Esophagus muscularis mucosa (tissue), 4 donors: ENCODE data around the gene CLNK. TPM values are rescaled to one million over a fixed set of nuclear protein-coding genes. Genes with fewer than 3 reads are reported as not detected.

Experiments used
- DNase-seq: peaks from one replicate; pipeline ENCODE4 v3.0.0-alpha.2; 2017; ENCODE audit errors: extremely low spot score
- H3K27ac ChIP-seq, 4 donors: fragments of 200-600 bp; sonication (generic); replicated peaks in 1 of 4; 1 replicate in 3 of 4; 2 replicates in 1 of 4; pipeline ENCODE4 v1.5.1; 2016 to 2019; ENCODE audit warnings: mild to moderate bottlenecking in 1 of 4
- H3K27me3 ChIP-seq, 4 donors: fragments of 200-600 bp; sonication (generic); one replicate each; pipeline versions ENCODE4 v1.5.1 to v1.6.0; 2016 to 2019
- H3K36me3 ChIP-seq, 4 donors: fragments of 200-600 bp; sonication (generic); one replicate each; pipeline ENCODE4 v1.5.1; 2016 to 2019
- H3K4me1 ChIP-seq, 4 donors: fragments of 200-600 bp; sonication (generic); one replicate each; pipeline ENCODE4 v1.5.1; 2016 to 2019
- H3K4me3 ChIP-seq, 4 donors: fragments of 200-600 bp; sonication (generic); 1 replicate in 2 of 4; 2 replicates in 2 of 4; pipeline ENCODE4 v1.5.1; 2016 to 2019; ENCODE audit warnings: mild to moderate bottlenecking in 4 of 4, moderate library complexity in 1 of 4
- H3K9me3 ChIP-seq, 4 donors: fragments of 200-600 bp; sonication (generic); 1 replicate in 3 of 4; 2 replicates in 1 of 4; pipeline ENCODE4 v1.5.1; 2016 to 2019
- CTCF ChIP-seq, 3 experiments: fragments of 200-600 bp in 2 of 3; fragments of 450-650 bp in 1 of 3; sonication (generic) in 2 of 3; IDR thresholded peaks; one replicate each; pipeline ENCODE4 v1.5.1; 2017 to 2019; ENCODE audit warnings: antibody characterized with exemption in 3 of 3, mild to moderate bottlenecking in 2 of 3, moderate library complexity in 1 of 3
- EP300 ChIP-seq: sonication (generic); formaldehyde crosslinking; IDR thresholded peaks from one replicate; pipeline ENCODE4 v1.6.1; 2017; ENCODE audit warnings: antibody characterized with exemption
- POLR2A ChIP-seq: fragments of 450-650 bp; IDR thresholded peaks from one replicate; pipeline ENCODE4 v1.6.1; 2017; ENCODE audit warnings: antibody characterized with exemption, moderate library complexity, mild to moderate bottlenecking, low read depth
- POLR2AphosphoS5 ChIP-seq, 2 donors: sonication (generic); formaldehyde crosslinking; IDR thresholded peaks; one replicate each; pipeline ENCODE4 v1.6.1; 2017; ENCODE audit warnings: antibody characterized with exemption in 2 of 2
- WGBS: methylation state at CpG from one replicate; pipeline ENCODE4 v1.1.5; 2018; 5-methylcytosine and 5-hydroxymethylcytosine counted together
- intact Hi-C: fragments of 100-400 bp; cut with DNase I; formaldehyde crosslinking; loops from one replicate; pipeline ENCODE4 v1.15.1; 2023
- total RNA-seq, 4 donors: library from RNA; depleted of rRNA; stranded (reverse); fragments of >200 nt; gene quantifications; one replicate each; pipeline versions ENCODE4 v1.1.0 to v1.2.1, GENCODE V29; 2016

CLNK gene
- total RNA-seq, 4 donors from 2014 or later = not detected

- Histone ChIP-seq H3K9me3 (no peaks in the 10 kb centered on the region), H3K27ac (no peak overlapping the region), H3K27me3 (no peaks in the 10 kb centered on the region), H3K4me3 (no peak overlapping the region), H3K4me1 (no peaks in the 10 kb centered on the region), H3K36me3 (no peaks in the 10 kb centered on the region)
- WGBS = 70% methylated on average over 8 of the region's 8 CpGs
- TF ChIP-seq POLR2AphosphoS5 (IDR thresholded peaks at IDR 0.05) = no peak
- TF ChIP-seq EP300 = no peak
- no peak for TF ChIP-seq CTCF (IDR thresholded peaks at IDR 0.05)
- TF ChIP-seq POLR2A = no peak
- DNase-seq = no peak
- intact Hi-C loops = no loop called here
Measured at GRCh38 chr4:10671799-10672198, 12.8 kb downstream of the CLNK start.

GRCh38 chr4:10671366-10671765 is 13.2 kb downstream of the CLNK start:
- TF ChIP-seq POLR2AphosphoS5 (IDR thresholded peaks at IDR 0.05) = no peak
- no peak for TF ChIP-seq EP300
- no peak for TF ChIP-seq POLR2A
- DNase-seq = no peak
- no peaks in the 10 kb centered on the region for H3K9me3 ChIP-seq
- H3K27me3 ChIP-seq = no peaks in the 10 kb centered on the region
- no peaks in the 10 kb centered on the region for H3K36me3 ChIP-seq
- no peaks in the 10 kb centered on the region for H3K4me1 ChIP-seq
- no peak overlapping the region for H3K4me3 ChIP-seq
- 63% methylated on average over 1 of the region's 1 CpG for WGBS
- intact Hi-C loops = no loop called here
- H3K27ac ChIP-seq = no peak overlapping the region

GRCh38 chr4:10670321-10670720 is 14.2 kb downstream of the CLNK start:
- TF ChIP-seq POLR2A (no peak), POLR2AphosphoS5 (IDR thresholded peaks at IDR 0.05) (no peak), EP300 (no peak), CTCF (IDR thresholded peaks at IDR 0.05) (no peak)
- no peak overlapping the region for H3K27ac ChIP-seq
- no peak overlapping the region for H3K4me3 ChIP-seq
- H3K27me3 ChIP-seq = no peaks in the 10 kb centered on the region
- no peaks in the 10 kb centered on the region for H3K9me3 ChIP-seq
- 75% methylated on average over 3 of the region's 3 CpGs for WGBS
- H3K4me1 ChIP-seq = no peaks in the 10 kb centered on the region
- intact Hi-C loops = no loop called here
- no peak for DNase-seq
- H3K36me3 ChIP-seq = no peaks in the 10 kb centered on the region

GRCh38 chr4:10667701-10668326 is 16.8 kb downstream of the CLNK start:
- TF ChIP-seq CTCF (IDR thresholded peaks at IDR 0.05) = no peak
- TF ChIP-seq POLR2AphosphoS5 (IDR thresholded peaks at IDR 0.05) = no peak
- TF ChIP-seq POLR2A = no peak
- TF ChIP-seq EP300 = no peak
- no peak for DNase-seq

GRCh38 chr4:10666616-10667015 is 18.0 kb downstream of the CLNK start:
- 96% methylated on average over 3 of the region's 6 CpGs for WGBS
- no peaks in the 10 kb centered on the region for H3K36me3 ChIP-seq
- no peaks in the 10 kb centered on the region for H3K9me3 ChIP-seq
- H3K4me3 ChIP-seq = no peak overlapping the region
- H3K27ac ChIP-seq = no peak overlapping the region
- H3K27me3 ChIP-seq = no peaks in the 10 kb centered on the region
- DNase-seq = no peak
- peaks cover 0 to 10% (median 7%) of the 10 kb centered on the region in 4 donors for H3K4me1 ChIP-seq
- TF ChIP-seq CTCF (IDR thresholded peaks at IDR 0.05) (no peak), POLR2A (no peak), EP300 (no peak)
- intact Hi-C loops = no loop called here

More at GRCh38 chr4:10667701-10668326, 16.8 kb downstream of the CLNK start:
- WGBS = 76% methylated on average over 10 of the region's 10 CpGs
- H3K4me1 ChIP-seq = peaks cover 0 to 10% (median 7%) of the 10 kb centered on the region in 4 donors
- no peak overlapping the region for H3K27ac ChIP-seq
- H3K27me3 ChIP-seq = no peaks in the 10 kb centered on the region
- intact Hi-C loops = no loop called here
- H3K9me3 ChIP-seq = no peaks in the 10 kb centered on the region
- H3K4me3 ChIP-seq = no peak overlapping the region
- no peaks in the 10 kb centered on the region for H3K36me3 ChIP-seq
